Naive B cell (primary cell): Measurements from ENCODE around the gene GUCD1. TPM values are rescaled to one million over a fixed set of nuclear protein-coding genes. Genes with fewer than 3 reads are reported as not detected.

Source experiments
- ATAC-seq, 2 donors: fragments of 150-1000 bp; cut with Tn5 transposase; 2 replicates each; pipeline ENCODE4 v1.10.0; 2021; ENCODE audit warnings: low read depth in 2 of 2, mild to moderate bottlenecking in 2 of 2, moderate library complexity in 2 of 2
- DNase-seq: peaks from one replicate; pipeline ENCODE4 v3.0.0; 2022
- H3K27ac Mint-ChIP-seq, 6 donors: one replicate each; pipeline ENCODE4 v1.8.0; 2020 to 2022; ENCODE audit warnings: mild to moderate bottlenecking in 6 of 6, mixed read lengths in 6 of 6, moderate library complexity in 5 of 6, inconsistent platforms in 2 of 6
- H3K27me3 Mint-ChIP-seq, 3 donors: one replicate each; pipeline ENCODE4 v1.8.0; 2021 to 2022; ENCODE audit warnings: mixed read lengths in 3 of 3, mild to moderate bottlenecking in 1 of 3
- H3K36me3 Mint-ChIP-seq, 2 donors: one replicate each; pipeline ENCODE4 v1.8.0; 2020 to 2022; ENCODE audit warnings: mixed read lengths in 2 of 2, inconsistent platforms in 1 of 2, mild to moderate bottlenecking in 1 of 2
- H3K4me1 Mint-ChIP-seq, 3 donors: one replicate each; pipeline ENCODE4 v1.8.0; 2020 to 2022; ENCODE audit warnings: mixed read lengths in 3 of 3, inconsistent platforms in 1 of 3, mild to moderate bottlenecking in 1 of 3, moderate library complexity in 1 of 3
- H3K4me3 Mint-ChIP-seq, 8 donors: one replicate each; pipeline ENCODE4 v1.8.0; 2020 to 2022; ENCODE audit warnings: mild to moderate bottlenecking in 8 of 8, mixed read lengths in 8 of 8, moderate library complexity in 8 of 8, inconsistent platforms in 2 of 8
- H3K9me3 Mint-ChIP-seq, 7 donors: one replicate each; pipeline ENCODE4 v1.8.0; 2020 to 2022; ENCODE audit warnings: mixed read lengths in 7 of 7, mild to moderate bottlenecking in 5 of 7, inconsistent platforms in 2 of 7, moderate library complexity in 1 of 7
- polyA plus RNA-seq, 6 donors: library from polyadenylated mRNA; unstranded; fragments of 300-500 nt; fragmentation: Illumina TruSeq; gene quantifications; one replicate each; pipeline ENCODE4 v1.2.3, GENCODE V29; 2021; ENCODE audit warnings: low read depth in 6 of 6

Gene GUCD1
- polyA plus RNA-seq, 6 donors from 2014 or later: 374 to 564 (median 422) TPM

- Mint-ChIP-seq H3K9me3 (no peaks in the 10 kb centered on the region), H3K36me3 (no peaks in the 10 kb centered on the region), H3K4me1 (peaks cover 35 to 46% (median 46%) of the 10 kb centered on the region in 3 donors), H3K27me3 (peaks cover 0 to 4% (median 0%) of the 10 kb centered on the region in 3 donors), H3K27ac (peak overlapping the region in 4 of 6 donors; percentile 1 to 92 (median 40)), H3K4me3 (peak overlapping the region in 3 of 8 donors; percentile 19 to 55 (median 44))
- DNase-seq (no peak), ATAC-seq (no peak)
These were observed 48.0 kb downstream of the GUCD1 start for GRCh38 chr22:24506802-24507438.

- Mint-ChIP-seq H3K9me3 (no peaks in the 10 kb centered on the region), H3K27ac (peak overlapping the region in 2 of 6 donors; percentile 15 to 30), H3K4me1 (peaks cover 20 to 31% (median 29%) of the 10 kb centered on the region in 3 donors), H3K36me3 (no peaks in the 10 kb centered on the region), H3K27me3 (peaks cover 0 to 5% (median 4%) of the 10 kb centered on the region in 3 donors), H3K4me3 (no peak overlapping the region)
- DNase-seq (no peak), ATAC-seq (no peak)
These were observed 49.8 kb downstream of the GUCD1 start for GRCh38 chr22:24504956-24505736.

- no peaks in the 10 kb centered on the region for H3K9me3 Mint-ChIP-seq
- no peak for DNase-seq
- ATAC-seq: no peak
- peak overlapping the region in 1 of 6 donors; percentile 10 for H3K27ac Mint-ChIP-seq
- no peaks in the 10 kb centered on the region for H3K36me3 Mint-ChIP-seq
- no peak overlapping the region for H3K4me3 Mint-ChIP-seq
- H3K27me3 Mint-ChIP-seq: peaks cover 0 to 6% (median 4%) of the 10 kb centered on the region in 3 donors
- peaks cover 20 to 31% (median 29%) of the 10 kb centered on the region in 3 donors for H3K4me1 Mint-ChIP-seq
These were observed 50.4 kb downstream of the GUCD1 start for GRCh38 chr22:24504540-24504939.

GRCh38 chr22:24503843-24504338 is 51.0 kb downstream of the GUCD1 start:
- Mint-ChIP-seq H3K4me1 (peaks cover 20 to 31% (median 29%) of the 10 kb centered on the region in 3 donors), H3K4me3 (peak overlapping the region in 1 of 8 donors; percentile 18), H3K36me3 (no peaks in the 10 kb centered on the region), H3K27me3 (peaks cover 0 to 6% (median 4%) of the 10 kb centered on the region in 3 donors), H3K27ac (peak overlapping the region; percentile 28 to 85 (median 58)), H3K9me3 (no peaks in the 10 kb centered on the region)
- ATAC-seq (no peak), DNase-seq (no peak)

- no peaks in the 10 kb centered on the region for H3K36me3 Mint-ChIP-seq
- peaks cover 0 to 6% (median 4%) of the 10 kb centered on the region in 3 donors for H3K27me3 Mint-ChIP-seq
- peaks cover 16 to 31% (median 29%) of the 10 kb centered on the region in 3 donors for H3K4me1 Mint-ChIP-seq
- no peaks in the 10 kb centered on the region for H3K9me3 Mint-ChIP-seq
- ATAC-seq (peak; percentile 94 to 96), DNase-seq (peak; percentile 82)
- H3K4me3 Mint-ChIP-seq: no peak overlapping the region
- peak overlapping the region; percentile 28 to 91 (median 57) for H3K27ac Mint-ChIP-seq
These were observed 51.6 kb downstream of the GUCD1 start for GRCh38 chr22:24503137-24503842.

- DNase-seq (no peak), ATAC-seq (peak in 1 of 2 donors; percentile 6)
- peaks cover 0 to 7% (median 4%) of the 10 kb centered on the region in 3 donors for H3K27me3 Mint-ChIP-seq
- no peaks in the 10 kb centered on the region for H3K36me3 Mint-ChIP-seq
- H3K9me3 Mint-ChIP-seq: no peaks in the 10 kb centered on the region
- peaks cover 16 to 31% (median 29%) of the 10 kb centered on the region in 3 donors for H3K4me1 Mint-ChIP-seq
- H3K4me3 Mint-ChIP-seq: no peak overlapping the region
- H3K27ac Mint-ChIP-seq: peak overlapping the region; percentile 0 to 91 (median 42)
These were observed 52.4 kb downstream of the GUCD1 start for GRCh38 chr22:24502541-24502940.

- no peak for ATAC-seq
- Mint-ChIP-seq H3K27ac (peak overlapping the region in 3 of 6 donors; percentile 0 to 91 (median 56)), H3K27me3 (peaks cover 0 to 12% (median 4%) of the 10 kb centered on the region in 3 donors), H3K36me3 (no peaks in the 10 kb centered on the region), H3K9me3 (no peaks in the 10 kb centered on the region), H3K4me1 (peaks cover 16 to 26% (median 25%) of the 10 kb centered on the region in 3 donors), H3K4me3 (no peak overlapping the region)
- no peak for DNase-seq
These were observed 52.9 kb downstream of the GUCD1 start for GRCh38 chr22:24502034-24502433.

- Mint-ChIP-seq H3K36me3 (no peaks in the 10 kb centered on the region), H3K27ac (peak overlapping the region in 3 of 6 donors; percentile 24 to 71 (median 26)), H3K27me3 (peaks cover 4 to 18% (median 7%) of the 10 kb centered on the region in 3 donors), H3K4me1 (peaks cover 18 to 20% (median 19%) of the 10 kb centered on the region in 3 donors), H3K9me3 (no peaks in the 10 kb centered on the region), H3K4me3 (no peak overlapping the region)
- no peak for DNase-seq
- no peak for ATAC-seq
These were observed 53.5 kb downstream of the GUCD1 start for GRCh38 chr22:24501301-24502005.

- ATAC-seq: no peak
- no peak for DNase-seq
- Mint-ChIP-seq H3K36me3 (no peaks in the 10 kb centered on the region), H3K9me3 (no peaks in the 10 kb centered on the region), H3K4me1 (peaks cover 18 to 21% (median 20%) of the 10 kb centered on the region in 3 donors), H3K4me3 (no peak overlapping the region), H3K27ac (peak overlapping the region in 2 of 6 donors; percentile 11 to 81), H3K27me3 (peaks cover 9 to 28% (median 10%) of the 10 kb centered on the region in 3 donors)
These were observed 54.6 kb downstream of the GUCD1 start for GRCh38 chr22:24500277-24500820.

GRCh38 chr22:24499706-24500276 is 55.1 kb downstream of the GUCD1 start:
- H3K4me3 Mint-ChIP-seq: no peak overlapping the region
- peak overlapping the region in 1 of 6 donors; percentile 62 for H3K27ac Mint-ChIP-seq
- peaks cover 18 to 22% (median 21%) of the 10 kb centered on the region in 3 donors for H3K4me1 Mint-ChIP-seq
- no peak for DNase-seq
- no peaks in the 10 kb centered on the region for H3K36me3 Mint-ChIP-seq
- ATAC-seq: no peak
- H3K9me3 Mint-ChIP-seq: no peaks in the 10 kb centered on the region
- peaks cover 9 to 34% (median 15%) of the 10 kb centered on the region in 3 donors for H3K27me3 Mint-ChIP-seq

GRCh38 chr22:24498824-24499223 is 56.1 kb downstream of the GUCD1 start:
- no peak overlapping the region for H3K4me3 Mint-ChIP-seq
- no peaks in the 10 kb centered on the region for H3K36me3 Mint-ChIP-seq
- H3K4me1 Mint-ChIP-seq: peaks cover 18 to 21% (median 20%) of the 10 kb centered on the region in 3 donors
- H3K27me3 Mint-ChIP-seq: peaks cover 9 to 38% (median 16%) of the 10 kb centered on the region in 3 donors
- ATAC-seq: no peak
- peak overlapping the region in 1 of 6 donors; percentile 51 for H3K27ac Mint-ChIP-seq
- no peaks in the 10 kb centered on the region for H3K9me3 Mint-ChIP-seq
- no peak for DNase-seq

GRCh38 chr22:24497841-24498258 is 57.1 kb downstream of the GUCD1 start:
- peak overlapping the region in 3 of 6 donors; percentile 35 to 51 (median 48) for H3K27ac Mint-ChIP-seq
- no peaks in the 10 kb centered on the region for H3K36me3 Mint-ChIP-seq
- H3K9me3 Mint-ChIP-seq: no peaks in the 10 kb centered on the region
- ATAC-seq: no peak
- peaks cover 12 to 46% (median 21%) of the 10 kb centered on the region in 3 donors for H3K27me3 Mint-ChIP-seq
- DNase-seq: no peak
- peaks cover 8 to 11% (median 10%) of the 10 kb centered on the region in 3 donors for H3K4me1 Mint-ChIP-seq
- H3K4me3 Mint-ChIP-seq: peak overlapping the region in 1 of 8 donors; percentile 8
